ENCODE measurements around the gene FERMT2. TPM values are rescaled to one million over a fixed set of nuclear protein-coding genes. Genes with fewer than 3 reads are reported as not detected.
A peak's percentile ranks its signal among the peaks of the same experiment; 100 is the strongest.

Gene FERMT2, protein sequence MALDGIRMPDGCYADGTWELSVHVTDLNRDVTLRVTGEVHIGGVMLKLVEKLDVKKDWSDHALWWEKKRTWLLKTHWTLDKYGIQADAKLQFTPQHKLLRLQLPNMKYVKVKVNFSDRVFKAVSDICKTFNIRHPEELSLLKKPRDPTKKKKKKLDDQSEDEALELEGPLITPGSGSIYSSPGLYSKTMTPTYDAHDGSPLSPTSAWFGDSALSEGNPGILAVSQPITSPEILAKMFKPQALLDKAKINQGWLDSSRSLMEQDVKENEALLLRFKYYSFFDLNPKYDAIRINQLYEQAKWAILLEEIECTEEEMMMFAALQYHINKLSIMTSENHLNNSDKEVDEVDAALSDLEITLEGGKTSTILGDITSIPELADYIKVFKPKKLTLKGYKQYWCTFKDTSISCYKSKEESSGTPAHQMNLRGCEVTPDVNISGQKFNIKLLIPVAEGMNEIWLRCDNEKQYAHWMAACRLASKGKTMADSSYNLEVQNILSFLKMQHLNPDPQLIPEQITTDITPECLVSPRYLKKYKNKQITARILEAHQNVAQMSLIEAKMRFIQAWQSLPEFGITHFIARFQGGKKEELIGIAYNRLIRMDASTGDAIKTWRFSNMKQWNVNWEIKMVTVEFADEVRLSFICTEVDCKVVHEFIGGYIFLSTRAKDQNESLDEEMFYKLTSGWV
- total RNA-seq (10 to 100 TPM; 14.4 to 27.9 (median 16.6) TPM), polyA plus RNA-seq (10 to 100 TPM; 10.4 to 19.4 TPM)

DNA sequence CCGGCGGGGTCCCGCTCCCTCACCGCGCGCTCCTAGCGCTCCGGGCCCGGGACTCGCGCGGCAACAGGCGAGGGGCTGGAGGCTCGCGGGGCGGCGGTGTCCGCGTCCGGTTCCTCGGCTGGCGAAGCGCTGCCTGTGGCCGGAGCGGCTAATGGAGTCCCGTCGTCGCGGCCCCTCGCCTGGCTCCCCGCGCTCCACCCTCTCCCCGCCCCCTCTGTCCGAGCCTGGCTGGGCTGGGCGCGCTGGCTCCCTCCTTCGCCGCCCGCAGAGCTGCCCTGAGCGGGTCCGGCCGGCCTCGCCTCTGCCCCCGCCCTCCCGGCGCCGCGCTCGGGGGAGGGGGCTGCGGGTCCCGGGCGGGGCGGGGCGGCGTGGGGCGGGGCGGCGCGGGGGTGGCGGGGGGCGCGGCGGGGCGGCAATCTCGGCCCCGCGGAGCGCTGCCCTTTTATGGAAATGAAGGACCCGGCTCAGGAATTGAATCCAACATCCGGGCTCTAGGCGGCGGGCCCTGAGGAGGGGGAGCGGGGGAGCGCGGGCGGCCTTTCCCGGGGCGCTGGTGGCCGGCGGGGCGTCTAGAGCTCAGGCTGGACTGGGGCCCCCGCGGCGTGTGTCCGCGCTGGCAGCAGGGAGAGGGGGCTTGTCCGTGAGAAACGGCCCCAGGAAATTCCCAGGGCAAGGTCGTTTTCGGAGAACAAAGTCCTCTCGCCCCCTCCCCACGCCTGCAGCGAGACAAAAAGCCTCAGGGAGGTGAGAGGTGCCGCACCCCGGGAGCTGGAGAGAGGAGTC is at the start of gene FERMT2:
Gene FERMT2, minus strand, starts transcription at position 153 of the 783 bp plus-strand sequence. CDS start 482 bp downstream, outside the sequence.
- H3K4me1 ChIP-seq, result peaks cover 0 to 16% (median 7%) of the 10 kb centered on the region in 3 donors
- H3K4me3 ChIP-seq, result peak within 1 kb of the TSS; percentile 81 to 94 (median 86)
- no peaks in the 10 kb centered on the region for H3K36me3 ChIP-seq
- ATAC-seq, result peak; percentile 88 to 91 (median 89)
- FAIRE-seq, result no peak
- no peaks in the 10 kb centered on the region for H3K9me3 ChIP-seq
- intact Hi-C loops (cut with DNase I), result no loop called here
- TF ChIP-seq, protein P1, sequence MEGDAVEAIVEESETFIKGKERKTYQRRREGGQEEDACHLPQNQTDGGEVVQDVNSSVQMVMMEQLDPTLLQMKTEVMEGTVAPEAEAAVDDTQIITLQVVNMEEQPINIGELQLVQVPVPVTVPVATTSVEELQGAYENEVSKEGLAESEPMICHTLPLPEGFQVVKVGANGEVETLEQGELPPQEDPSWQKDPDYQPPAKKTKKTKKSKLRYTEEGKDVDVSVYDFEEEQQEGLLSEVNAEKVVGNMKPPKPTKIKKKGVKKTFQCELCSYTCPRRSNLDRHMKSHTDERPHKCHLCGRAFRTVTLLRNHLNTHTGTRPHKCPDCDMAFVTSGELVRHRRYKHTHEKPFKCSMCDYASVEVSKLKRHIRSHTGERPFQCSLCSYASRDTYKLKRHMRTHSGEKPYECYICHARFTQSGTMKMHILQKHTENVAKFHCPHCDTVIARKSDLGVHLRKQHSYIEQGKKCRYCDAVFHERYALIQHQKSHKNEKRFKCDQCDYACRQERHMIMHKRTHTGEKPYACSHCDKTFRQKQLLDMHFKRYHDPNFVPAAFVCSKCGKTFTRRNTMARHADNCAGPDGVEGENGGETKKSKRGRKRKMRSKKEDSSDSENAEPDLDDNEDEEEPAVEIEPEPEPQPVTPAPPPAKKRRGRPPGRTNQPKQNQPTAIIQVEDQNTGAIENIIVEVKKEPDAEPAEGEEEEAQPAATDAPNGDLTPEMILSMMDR (IDR thresholded peaks at IDR 0.05), result no peak
- 1% methylated on average over 44 to 94 of the region's 95 CpGs for WGBS, 2 donors
- DNase-seq, result peak; percentile 88 to 93 (median 92)
- H3K27me3 ChIP-seq, result no peaks in the 10 kb centered on the region
- H3K27ac ChIP-seq, result peak within 1 kb of the TSS; percentile 75 to 97 (median 95)

DNA sequence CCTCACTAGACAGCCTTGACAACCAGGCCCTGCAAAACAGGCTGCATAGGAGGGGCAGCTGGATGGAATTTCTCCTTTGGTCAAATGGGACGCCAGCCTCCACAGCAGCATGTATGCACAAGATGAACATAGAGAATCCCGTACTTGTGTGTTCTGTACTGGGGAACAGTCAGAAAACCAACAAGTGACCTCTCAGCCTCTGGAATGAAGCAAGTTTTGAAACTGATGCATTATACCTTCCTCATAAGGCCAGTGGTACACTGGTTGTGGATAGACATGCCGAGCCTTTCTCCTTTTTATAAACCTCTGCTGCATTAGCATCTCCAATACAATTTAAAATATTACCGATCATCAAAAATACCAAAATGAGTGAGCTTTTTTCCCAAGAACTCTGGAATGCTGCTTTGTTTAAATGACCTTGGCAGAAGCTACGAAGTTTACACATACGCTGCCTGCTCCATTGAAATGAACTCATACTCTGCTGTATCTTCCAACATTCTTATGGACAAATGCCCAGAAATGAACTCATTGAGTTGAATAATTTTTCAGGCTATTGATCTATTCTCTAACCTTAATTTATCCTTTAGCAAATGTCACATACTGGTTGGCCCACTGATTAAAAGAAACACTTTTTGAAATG is 47.6 kb upstream of the FERMT2 start:
- Histone ChIP-seq H3K4me3 (no peak overlapping the region), H3K27me3 (no peaks in the 10 kb centered on the region), H3K36me3 (no peaks in the 10 kb centered on the region), H3K4me1 (peaks cover 0 to 3% (median 0%) of the 10 kb centered on the region in 3 donors), H3K27ac (peak overlapping the region in 1 of 4 donors; percentile 28), H3K9me3 (no peaks in the 10 kb centered on the region)
- ATAC-seq, result peak; percentile 31 to 81 (median 62)
- intact Hi-C loops (cut with DNase I), result no loop called here
- 38 to 42% methylated on average over 6 of the region's 6 CpGs for WGBS, 2 donors
- TF ChIP-seq, protein P1 (IDR thresholded peaks at IDR 0.05), result no peak
- DNase-seq, result no peak
- FAIRE-seq, result peak; percentile 70

DNA sequence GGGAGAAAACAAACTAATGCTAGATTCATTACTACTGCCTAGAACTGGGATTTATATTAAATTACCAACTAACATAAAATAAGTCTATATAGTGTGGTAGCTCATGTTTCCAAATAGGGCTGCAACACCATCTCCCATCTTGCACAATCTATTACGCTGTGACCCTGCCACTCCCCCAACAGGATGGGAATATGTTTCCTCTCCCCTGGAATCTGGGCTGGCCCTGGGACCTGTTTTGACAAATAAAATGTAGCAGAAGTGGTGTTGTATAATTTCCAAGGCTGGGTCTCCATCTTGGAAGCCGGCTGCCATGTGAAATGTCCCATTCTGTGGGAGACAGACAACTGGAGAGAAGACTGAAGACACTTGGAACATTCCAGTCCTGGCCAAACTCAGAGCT is 45.6 kb upstream of the FERMT2 start:
- Histone ChIP-seq H3K27ac (no peak overlapping the region), H3K36me3 (no peaks in the 10 kb centered on the region), H3K27me3 (no peaks in the 10 kb centered on the region), H3K4me1 (peaks cover 0 to 3% (median 0%) of the 10 kb centered on the region in 3 donors), H3K9me3 (no peaks in the 10 kb centered on the region), H3K4me3 (no peak overlapping the region)
- WGBS, 2 donors, result 91 to 93% methylated on average over 2 of the region's 2 CpGs
- no peak for DNase-seq
- TF ChIP-seq, protein P1 (IDR thresholded peaks at IDR 0.05), result no peak
- intact Hi-C loops (cut with DNase I), result no loop called here
- ATAC-seq, result no peak
- no peak for FAIRE-seq

DNA sequence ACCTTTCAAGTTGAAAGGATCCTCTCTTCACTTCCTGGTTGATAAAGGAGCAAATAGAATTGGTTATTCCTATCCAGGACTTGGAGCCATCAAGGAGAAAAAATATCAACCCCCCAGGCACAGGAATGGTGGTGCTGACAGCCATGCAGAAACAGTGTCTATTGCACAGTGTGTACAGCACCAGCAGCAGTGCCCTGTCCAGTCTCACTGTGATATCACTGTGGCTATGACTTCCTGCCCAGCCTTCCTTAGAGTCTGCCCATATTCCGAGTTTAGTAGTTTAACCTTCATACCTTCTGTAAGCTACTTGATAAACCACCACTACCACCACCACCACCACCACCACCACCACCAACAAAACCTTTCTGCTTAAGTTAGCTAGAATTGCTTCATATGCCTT is 45.1 kb upstream of the FERMT2 start:
- no peaks in the 10 kb centered on the region for H3K27me3 ChIP-seq
- H3K36me3 ChIP-seq, result no peaks in the 10 kb centered on the region
- WGBS, 2 donors, result 72 to 79% methylated on average over 1 of the region's 1 CpG
- no peak overlapping the region for H3K4me3 ChIP-seq
- DNase-seq (no peak), ATAC-seq (no peak), FAIRE-seq (no peak)
- intact Hi-C loops (cut with DNase I), result no loop called here
- TF ChIP-seq, protein P1 (IDR thresholded peaks at IDR 0.05), result no peak
- no peaks in the 10 kb centered on the region for H3K9me3 ChIP-seq
- peaks cover 0 to 3% (median 0%) of the 10 kb centered on the region in 3 donors for H3K4me1 ChIP-seq
- H3K27ac ChIP-seq, result no peak overlapping the region
